HG03521 (cell line): ENCODE results near the gene KLHL29.

ENCODE experiments used
- ATAC-seq: cut with Tn5 transposase; IDR thresholded peaks from one replicate; pipeline ENCODE4 v1.9.1; 2021; ENCODE audit warnings: mild to moderate bottlenecking, moderate library complexity; ENCODE audit not compliant: unreplicated experiment

The KLHL29 gene

GRCh38 chr2:23563673-23564614, 179.0 kb downstream of the KLHL29 start:
- no peak for ATAC-seq

- ATAC-seq: no peak
Observed at GRCh38 chr2:23564615-23564960, 179.6 kb downstream of the KLHL29 start.

GRCh38 chr2:23565374-23565773, 180.4 kb downstream of the KLHL29 start:
- ATAC-seq: no peak

- no peak for ATAC-seq
Observed at GRCh38 chr2:23565814-23566213, 180.8 kb downstream of the KLHL29 start.

- ATAC-seq: no peak
Observed at GRCh38 chr2:23566241-23567142, 181.5 kb downstream of the KLHL29 start.

GRCh38 chr2:23567161-23567756, 182.3 kb downstream of the KLHL29 start:
- ATAC-seq: no peak

GRCh38 chr2:23568211-23568610, 183.2 kb downstream of the KLHL29 start:
- ATAC-seq: no peak

GRCh38 chr2:23568626-23569190, 183.7 kb downstream of the KLHL29 start:
- ATAC-seq: no peak

GRCh38 chr2:23569761-23570365, 184.9 kb downstream of the KLHL29 start:
- ATAC-seq: no peak

GRCh38 chr2:23571085-23571484, 186.1 kb downstream of the KLHL29 start:
- no peak for ATAC-seq

GRCh38 chr2:23571527-23572282, 186.7 kb downstream of the KLHL29 start:
- ATAC-seq: no peak

- ATAC-seq: no peak
Observed at GRCh38 chr2:23574919-23575654, 190.1 kb downstream of the KLHL29 start.

GRCh38 chr2:23578964-23579671, 194.1 kb downstream of the KLHL29 start:
- ATAC-seq: no peak

GRCh38 chr2:23579674-23580073, 194.7 kb downstream of the KLHL29 start:
- ATAC-seq: no peak

GRCh38 chr2:23583467-23583866, 198.5 kb downstream of the KLHL29 start:
- ATAC-seq: no peak

- no peak for ATAC-seq
Observed at GRCh38 chr2:23584054-23584745, 199.2 kb downstream of the KLHL29 start.

GRCh38 chr2:23585273-23586170, 200.5 kb downstream of the KLHL29 start:
- no peak for ATAC-seq
